Parathyroid adenoma (tissue), 2 donors: ENCODE data around the gene MAP1LC3B.

Source experiments
- H2AFZ ChIP-seq: fragments of 300-600 bp; sonication (generic); one replicate; pipeline ENCODE4 v1.7.0; 2017; ENCODE audit warnings: antibody characterized with exemption, mild to moderate bottlenecking
- H3K27ac ChIP-seq: fragments of 300-600 bp; sonication (generic); one replicate; pipeline ENCODE4 v1.7.0; 2017
- H3K27me3 ChIP-seq: fragments of 300-600 bp; sonication (generic); one replicate; pipeline ENCODE4 v1.7.0; 2017; ENCODE audit warnings: low read length; ENCODE audit not compliant: control insufficient read depth, insufficient read depth
- H3K36me3 ChIP-seq: fragments of 300-600 bp; sonication (generic); one replicate; pipeline ENCODE4 v1.7.0; 2017; ENCODE audit warnings: low read length; ENCODE audit not compliant: control insufficient read depth, insufficient read depth
- H3K4me1 ChIP-seq: fragments of 300-600 bp; sonication (generic); one replicate; pipeline ENCODE4 v1.7.0; 2017; ENCODE audit warnings: control low read depth
- H3K4me2 ChIP-seq: fragments of 300-600 bp; sonication (generic); one replicate; pipeline ENCODE4 v1.7.0; 2017; ENCODE audit warnings: low read length
- H3K4me3 ChIP-seq: fragments of 300-600 bp; sonication (generic); one replicate; pipeline ENCODE4 v1.7.0; 2017; ENCODE audit warnings: low read depth, low read length
- H3K79me2 ChIP-seq: fragments of 300-600 bp; sonication (generic); one replicate; pipeline ENCODE4 v1.7.0; 2017; ENCODE audit warnings: control low read depth
- H3K9ac ChIP-seq: fragments of 300-600 bp; sonication (generic); one replicate; pipeline ENCODE4 v1.7.0; 2017; ENCODE audit warnings: mild to moderate bottlenecking
- H3K9me3 ChIP-seq: fragments of 300-600 bp; sonication (generic); one replicate; pipeline ENCODE4 v1.7.0; 2017; ENCODE audit warnings: low read length; ENCODE audit not compliant: control insufficient read depth
- TF ChIP-seq, protein P1 (sequence below): fragments of 300-600 bp; sonication (generic); IDR thresholded peaks from one replicate; pipeline ENCODE4 v1.7.0; 2017; ENCODE audit warnings: antibody characterized with exemption, mild to moderate bottlenecking
- donor health status: primary hyperparathyroidism.

Gene MAP1LC3B

DNA sequence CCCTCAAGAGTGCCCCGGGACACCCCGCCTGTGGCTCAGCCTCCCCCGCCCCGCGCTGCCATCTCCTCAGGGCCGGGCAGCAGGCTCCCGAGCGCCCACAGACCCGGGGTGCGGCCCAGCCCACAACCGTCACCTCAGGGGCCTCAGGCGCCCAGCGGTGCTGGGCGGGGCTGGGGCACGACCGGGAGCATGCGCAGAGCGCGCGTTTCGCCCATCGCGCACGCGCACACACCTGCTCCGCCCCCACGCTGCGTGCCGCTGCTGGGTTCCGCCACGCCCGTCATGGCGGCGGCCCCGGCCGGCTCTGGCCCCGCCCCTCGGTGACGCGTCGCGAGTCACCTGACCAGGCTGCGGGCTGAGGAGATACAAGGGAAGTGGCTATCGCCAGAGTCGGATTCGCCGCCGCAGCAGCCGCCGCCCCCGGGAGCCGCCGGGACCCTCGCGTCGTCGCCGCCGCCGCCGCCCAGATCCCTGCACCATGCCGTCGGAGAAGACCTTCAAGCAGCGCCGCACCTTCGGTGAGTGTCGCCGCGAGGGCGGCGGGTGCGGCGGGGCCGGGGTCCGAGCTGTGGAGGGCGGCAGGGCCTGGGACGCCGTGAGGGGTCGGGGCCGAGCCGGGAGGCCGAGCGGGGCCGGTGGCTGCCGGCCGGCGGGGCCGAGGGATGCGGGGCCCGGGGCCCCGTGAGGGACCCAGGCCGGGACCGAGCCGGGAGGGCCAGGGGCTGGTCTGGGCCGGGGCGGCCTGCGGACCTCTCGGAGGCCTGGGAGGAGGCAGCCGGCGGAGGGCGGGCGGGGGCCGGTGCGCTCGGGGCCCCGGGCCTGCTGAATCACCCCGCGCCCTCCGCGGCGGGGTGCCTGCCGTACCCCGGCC lies at the start of gene MAP1LC3B:
Gene MAP1LC3B, plus strand, starts transcription at position 387 of the 871 bp plus-strand sequence. Its CDS starts 92 bp downstream, at position 479.
- no peaks in the 10 kb centered on the region for H3K27me3 ChIP-seq
- TF ChIP-seq, protein P1, sequence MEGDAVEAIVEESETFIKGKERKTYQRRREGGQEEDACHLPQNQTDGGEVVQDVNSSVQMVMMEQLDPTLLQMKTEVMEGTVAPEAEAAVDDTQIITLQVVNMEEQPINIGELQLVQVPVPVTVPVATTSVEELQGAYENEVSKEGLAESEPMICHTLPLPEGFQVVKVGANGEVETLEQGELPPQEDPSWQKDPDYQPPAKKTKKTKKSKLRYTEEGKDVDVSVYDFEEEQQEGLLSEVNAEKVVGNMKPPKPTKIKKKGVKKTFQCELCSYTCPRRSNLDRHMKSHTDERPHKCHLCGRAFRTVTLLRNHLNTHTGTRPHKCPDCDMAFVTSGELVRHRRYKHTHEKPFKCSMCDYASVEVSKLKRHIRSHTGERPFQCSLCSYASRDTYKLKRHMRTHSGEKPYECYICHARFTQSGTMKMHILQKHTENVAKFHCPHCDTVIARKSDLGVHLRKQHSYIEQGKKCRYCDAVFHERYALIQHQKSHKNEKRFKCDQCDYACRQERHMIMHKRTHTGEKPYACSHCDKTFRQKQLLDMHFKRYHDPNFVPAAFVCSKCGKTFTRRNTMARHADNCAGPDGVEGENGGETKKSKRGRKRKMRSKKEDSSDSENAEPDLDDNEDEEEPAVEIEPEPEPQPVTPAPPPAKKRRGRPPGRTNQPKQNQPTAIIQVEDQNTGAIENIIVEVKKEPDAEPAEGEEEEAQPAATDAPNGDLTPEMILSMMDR = no peak
- H2AFZ ChIP-seq = peak within 1 kb of the TSS; percentile 91
- peaks cover 20% of the 10 kb centered on the region for H3K4me1 ChIP-seq
- no peaks in the 10 kb centered on the region for H3K9me3 ChIP-seq
- H3K9ac ChIP-seq = peak within 1 kb of the TSS; percentile 79
- H3K4me2 ChIP-seq = peak within 1 kb of the TSS; percentile 87
- H3K79me2 ChIP-seq = peaks cover 18% of the 10 kb centered on the region
- no peaks in the 10 kb centered on the region for H3K36me3 ChIP-seq
- peak within 1 kb of the TSS; percentile 93 for H3K27ac ChIP-seq
- H3K4me3 ChIP-seq = peak within 1 kb of the TSS; percentile 83

DNA sequence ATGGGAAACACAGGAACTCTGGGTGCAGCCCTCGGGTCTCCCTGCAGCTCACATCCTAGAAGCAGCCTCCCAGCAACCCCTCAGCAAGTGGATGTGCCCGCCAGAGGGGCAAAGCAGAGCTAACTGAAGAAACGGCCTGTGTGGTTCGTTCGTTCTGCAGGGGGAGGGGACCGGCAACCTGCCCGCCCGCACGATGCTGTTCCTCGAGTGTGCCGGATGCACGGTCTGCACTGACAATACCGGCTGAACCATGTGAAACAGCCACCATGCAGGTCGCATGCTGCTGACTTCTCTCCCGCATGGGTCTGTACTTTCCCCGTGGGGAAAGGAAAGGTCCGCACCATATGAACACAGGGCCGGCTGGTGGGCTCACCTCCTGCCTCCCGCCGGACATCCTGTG lies 49.6 kb upstream of the MAP1LC3B start:
- H3K9me3 ChIP-seq = no peaks in the 10 kb centered on the region
- no peaks in the 10 kb centered on the region for H3K4me1 ChIP-seq
- no peak overlapping the region for H2AFZ ChIP-seq
- no peak overlapping the region for H3K4me2 ChIP-seq
- H3K4me3 ChIP-seq = no peak overlapping the region
- no peaks in the 10 kb centered on the region for H3K27me3 ChIP-seq
- H3K27ac ChIP-seq = no peak overlapping the region
- peaks cover 55% of the 10 kb centered on the region for H3K79me2 ChIP-seq
- no peak overlapping the region for H3K9ac ChIP-seq
- H3K36me3 ChIP-seq = no peaks in the 10 kb centered on the region
- TF ChIP-seq, protein P1 = no peak

DNA sequence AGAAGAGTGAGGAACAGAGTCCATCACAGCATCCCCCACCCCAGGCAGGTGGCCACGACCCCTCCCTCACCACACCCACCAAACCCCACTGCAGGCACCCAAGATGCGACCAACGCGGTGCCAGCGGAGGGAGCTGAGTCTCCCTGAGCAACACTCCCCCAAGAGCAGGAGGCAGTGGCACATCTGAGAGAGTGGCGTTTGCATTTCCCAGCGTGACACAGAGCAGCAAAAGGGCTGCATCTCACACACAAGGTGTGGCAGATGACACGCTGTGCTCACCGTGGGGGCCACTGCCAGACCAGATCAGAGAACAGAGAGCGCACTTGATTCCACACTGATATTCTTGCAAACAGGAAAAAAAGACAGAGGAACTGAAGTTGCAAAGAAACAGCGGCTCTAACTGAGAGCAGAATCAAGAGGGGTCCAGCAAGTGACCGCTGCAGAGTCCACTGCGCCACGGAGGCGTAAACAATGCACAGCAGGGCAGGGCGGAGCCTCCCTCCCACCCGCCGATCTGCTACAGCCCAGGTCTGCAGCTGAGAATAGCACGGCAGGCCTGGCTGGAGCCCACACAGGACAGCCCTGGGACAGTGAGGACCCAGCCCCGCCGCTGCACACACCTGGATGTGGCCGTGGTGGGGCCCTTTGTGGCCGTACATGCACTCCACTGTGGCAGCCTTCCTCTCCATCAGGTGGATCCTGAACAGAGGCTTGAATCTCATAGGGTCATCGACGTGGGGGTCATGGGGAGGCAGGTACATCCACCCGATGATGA lies 49.0 kb upstream of the MAP1LC3B start:
- H3K4me3 ChIP-seq = no peak overlapping the region
- H3K27ac ChIP-seq = no peak overlapping the region
- TF ChIP-seq, protein P1 = no peak
- H3K9ac ChIP-seq = no peak overlapping the region
- no peak overlapping the region for H3K4me2 ChIP-seq
- no peaks in the 10 kb centered on the region for H3K4me1 ChIP-seq
- H2AFZ ChIP-seq = no peak overlapping the region
- no peaks in the 10 kb centered on the region for H3K27me3 ChIP-seq
- H3K9me3 ChIP-seq = no peaks in the 10 kb centered on the region
- peaks cover 57% of the 10 kb centered on the region for H3K79me2 ChIP-seq
- H3K36me3 ChIP-seq = no peaks in the 10 kb centered on the region

DNA sequence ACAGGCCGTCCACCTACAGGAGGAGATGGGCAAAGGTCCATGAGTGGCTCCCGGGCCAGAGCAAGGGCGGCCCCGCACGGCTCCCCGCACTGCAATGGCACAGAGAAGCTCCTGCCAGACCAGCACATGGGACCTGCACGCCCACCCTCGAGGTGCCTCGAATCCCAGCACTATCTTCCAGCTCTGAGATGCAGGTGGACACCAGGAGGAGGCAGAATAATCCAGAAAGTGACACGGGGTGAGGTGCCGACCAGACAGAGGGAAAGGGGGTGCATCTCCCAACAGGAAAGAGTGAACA lies 48.4 kb upstream of the MAP1LC3B start:
- H3K9ac ChIP-seq = no peak overlapping the region
- no peak overlapping the region for H3K27ac ChIP-seq
- no peak overlapping the region for H2AFZ ChIP-seq
- H3K4me1 ChIP-seq = no peaks in the 10 kb centered on the region
- H3K4me3 ChIP-seq = no peak overlapping the region
- no peaks in the 10 kb centered on the region for H3K27me3 ChIP-seq
- no peak overlapping the region for H3K4me2 ChIP-seq
- no peaks in the 10 kb centered on the region for H3K36me3 ChIP-seq
- TF ChIP-seq, protein P1 = no peak
- H3K9me3 ChIP-seq = no peaks in the 10 kb centered on the region
- peaks cover 57% of the 10 kb centered on the region for H3K79me2 ChIP-seq
